Skeletal muscle satellite cell (primary cell): ENCODE data around the gene PITPNM1.
"Not testable (repeated sequence)": the region's sequence is repeated elsewhere in the genome, so short reads cannot be mapped to it uniquely, and the experiment has no call there.

ENCODE experiments used
- H3K27me3 ChIP-seq: 2 replicates; pipeline ENCODE4 v1.7.0; 2013; ENCODE audit warnings: low read length; ENCODE audit not compliant: control insufficient read depth, insufficient read depth
- H3K36me3 ChIP-seq: 2 replicates; pipeline ENCODE4 v1.7.0; 2013; ENCODE audit warnings: mild to moderate bottlenecking, control low read depth, low read length; ENCODE audit not compliant: insufficient read depth
- H3K4me1 ChIP-seq: 2 replicates; pipeline ENCODE4 v1.7.0; 2013; ENCODE audit warnings: low read length; ENCODE audit not compliant: control insufficient read depth, insufficient read depth
- H3K4me2 ChIP-seq: 2 replicates; pipeline ENCODE4 v1.7.0; 2013; ENCODE audit warnings: mild to moderate bottlenecking, low read length
- H3K4me3 ChIP-seq: 2 replicates; pipeline ENCODE4 v1.7.0; 2013; ENCODE audit warnings: low read length
- H3K9ac ChIP-seq: 2 replicates; pipeline ENCODE4 v1.7.0; 2013; ENCODE audit warnings: mild to moderate bottlenecking, low read depth, low read length, moderate library complexity
- H3K9me3 ChIP-seq: replicated peaks from 2 replicates; pipeline ENCODE4 v1.7.0; 2013; ENCODE audit warnings: mild to moderate bottlenecking, control low read depth, low read length

The PITPNM1 gene

DNA sequence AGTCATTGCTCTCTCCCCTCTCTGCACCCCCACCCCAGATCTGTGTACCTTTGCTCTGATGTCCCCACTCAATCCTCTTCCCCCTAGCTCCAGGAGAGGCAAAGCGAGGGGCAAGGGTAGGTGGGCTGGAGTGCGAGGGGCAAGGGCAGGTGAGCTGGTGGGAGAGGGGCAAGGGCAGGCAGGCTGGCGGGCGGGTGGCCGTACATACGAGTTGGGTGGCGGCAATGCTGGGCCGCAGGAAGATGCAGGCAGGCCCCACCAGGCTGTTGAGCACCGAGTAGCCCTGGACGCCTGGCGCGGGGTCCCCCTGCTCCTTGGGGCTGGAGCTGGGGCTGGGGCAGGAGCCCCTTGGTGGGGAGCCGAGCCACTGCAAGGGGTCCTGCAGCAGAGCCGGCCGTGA is 17.2 kb upstream of the PITPNM1 start:
- Histone ChIP-seq H3K27me3 (peaks cover 51% of the 10 kb centered on the region), H3K9ac (no peak overlapping the region)

DNA sequence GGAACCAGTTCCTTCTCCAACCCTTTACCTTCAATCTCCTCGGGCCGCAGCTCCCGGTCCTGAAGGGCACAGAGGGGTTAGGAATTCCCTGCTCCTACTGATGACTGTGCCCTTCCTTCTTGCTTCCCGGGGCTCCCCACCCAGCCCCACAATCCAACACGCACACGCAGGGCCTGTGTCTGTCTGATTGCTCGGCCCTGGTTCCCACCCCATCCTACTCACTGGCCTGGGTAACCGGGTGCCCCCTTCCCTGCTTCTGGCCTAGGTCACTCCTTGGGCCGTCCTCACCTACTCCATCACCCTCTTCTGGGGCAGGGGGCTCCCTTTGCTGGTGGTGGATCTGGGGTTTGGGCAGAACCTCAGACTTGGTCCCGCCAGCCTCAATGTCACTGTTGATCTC is 16.8 kb upstream of the PITPNM1 start:
- no peak overlapping the region for H3K4me2 ChIP-seq
- no peak overlapping the region for H3K4me3 ChIP-seq
- no peak overlapping the region for H3K9ac ChIP-seq
- peaks cover 52% of the 10 kb centered on the region for H3K27me3 ChIP-seq
- H3K36me3 ChIP-seq = no peaks in the 10 kb centered on the region
- no peaks in the 10 kb centered on the region for H3K4me1 ChIP-seq
- no peaks in the 10 kb centered on the region for H3K9me3 ChIP-seq

More for the DNA sequence above, 17.2 kb upstream of the PITPNM1 start:
- Histone ChIP-seq H3K9me3 (no peaks in the 10 kb centered on the region), H3K4me1 (no peaks in the 10 kb centered on the region), H3K4me2 (no peak overlapping the region), H3K36me3 (no peaks in the 10 kb centered on the region), H3K4me3 (no peak overlapping the region)

- Histone ChIP-seq H3K36me3 (no peaks in the 10 kb centered on the region), H3K4me2 (no peak overlapping the region), H3K4me1 (no peaks in the 10 kb centered on the region), H3K9me3 (no peaks in the 10 kb centered on the region), H3K4me3 (no peak overlapping the region), H3K9ac (no peak overlapping the region), H3K27me3 (peaks cover 54% of the 10 kb centered on the region)
Measured at GRCh38 chr11:67520856-67521824, 16.0 kb upstream of the PITPNM1 start.

DNA sequence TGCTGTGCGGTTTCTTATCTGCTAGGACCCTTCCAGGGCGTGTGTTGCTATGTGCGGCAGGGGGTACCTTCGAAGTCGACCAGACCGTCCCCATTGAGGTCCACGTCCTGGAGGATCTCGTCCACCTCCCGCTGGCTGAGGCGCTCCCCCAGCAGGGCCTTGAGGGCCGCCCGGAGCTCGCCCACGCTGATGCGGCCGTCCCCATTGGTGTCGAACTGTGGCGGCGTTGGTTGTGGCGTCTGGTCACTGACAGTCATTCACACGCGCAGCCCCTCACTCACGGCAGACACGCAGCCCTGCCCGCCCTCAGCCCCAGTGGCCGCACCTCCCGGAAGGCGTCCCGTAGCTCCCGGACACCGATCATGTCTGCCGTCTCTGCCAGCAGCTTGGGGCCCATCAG is 14.6 kb upstream of the PITPNM1 start:
- Histone ChIP-seq H3K36me3 (no peaks in the 10 kb centered on the region), H3K9ac (no peak overlapping the region), H3K9me3 (no peaks in the 10 kb centered on the region), H3K4me1 (no peaks in the 10 kb centered on the region), H3K4me2 (no peak overlapping the region), H3K4me3 (no peak overlapping the region), H3K27me3 (peaks cover 51% of the 10 kb centered on the region)

- Histone ChIP-seq H3K27me3 (peaks cover 42% of the 10 kb centered on the region), H3K9ac (no peak overlapping the region), H3K4me3 (no peak overlapping the region), H3K9me3 (no peaks in the 10 kb centered on the region), H3K4me2 (no peak overlapping the region), H3K36me3 (no peaks in the 10 kb centered on the region), H3K4me1 (no peaks in the 10 kb centered on the region)
Measured at GRCh38 chr11:67517784-67518552, 12.8 kb upstream of the PITPNM1 start.

- no peak overlapping the region for H3K4me3 ChIP-seq
- H3K4me2 ChIP-seq = no peak overlapping the region
- H3K9me3 ChIP-seq = no peaks in the 10 kb centered on the region
- H3K36me3 ChIP-seq = no peaks in the 10 kb centered on the region
- H3K9ac ChIP-seq = no peak overlapping the region
- H3K4me1 ChIP-seq = no peaks in the 10 kb centered on the region
- H3K27me3 ChIP-seq = peaks cover 36% of the 10 kb centered on the region
Measured at GRCh38 chr11:67516806-67517205, 11.6 kb upstream of the PITPNM1 start.

DNA sequence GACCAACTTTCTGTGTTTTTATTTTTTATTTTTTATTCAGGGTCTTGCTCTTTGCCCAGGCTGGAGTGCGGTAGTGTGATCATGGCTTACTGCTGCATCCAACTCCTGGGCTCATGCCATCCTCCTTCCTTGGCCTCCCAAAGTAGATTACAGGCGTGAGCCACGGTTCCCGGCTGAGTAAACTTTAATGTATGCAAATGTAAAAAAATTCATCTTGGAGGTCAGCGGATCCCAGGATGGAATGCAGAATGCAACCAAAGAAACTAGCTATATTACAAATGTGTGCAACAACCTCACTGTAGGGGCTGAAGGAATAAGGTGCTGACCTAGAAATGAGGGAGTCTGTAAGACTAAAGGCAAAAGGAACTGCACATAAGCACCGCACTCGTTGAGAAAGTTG is 9.0 kb upstream of the PITPNM1 start:
- H3K27me3 ChIP-seq = peaks cover 28% of the 10 kb centered on the region
- no peaks in the 10 kb centered on the region for H3K9me3 ChIP-seq
- H3K36me3 ChIP-seq = no peaks in the 10 kb centered on the region
- H3K4me1 ChIP-seq = no peaks in the 10 kb centered on the region
- H3K4me2 ChIP-seq = no peak overlapping the region
- no peak overlapping the region for H3K4me3 ChIP-seq
- no peak overlapping the region for H3K9ac ChIP-seq

GRCh38 chr11:67511558-67511957 is 6.4 kb upstream of the PITPNM1 start:
- peaks cover 14% of the 10 kb centered on the region for H3K4me1 ChIP-seq
- peaks cover 12% of the 10 kb centered on the region for H3K27me3 ChIP-seq
- H3K36me3 ChIP-seq, H3K4me2 ChIP-seq, H3K9me3 ChIP-seq, H3K9ac ChIP-seq, H3K4me3 ChIP-seq: not testable (repeated sequence)

DNA sequence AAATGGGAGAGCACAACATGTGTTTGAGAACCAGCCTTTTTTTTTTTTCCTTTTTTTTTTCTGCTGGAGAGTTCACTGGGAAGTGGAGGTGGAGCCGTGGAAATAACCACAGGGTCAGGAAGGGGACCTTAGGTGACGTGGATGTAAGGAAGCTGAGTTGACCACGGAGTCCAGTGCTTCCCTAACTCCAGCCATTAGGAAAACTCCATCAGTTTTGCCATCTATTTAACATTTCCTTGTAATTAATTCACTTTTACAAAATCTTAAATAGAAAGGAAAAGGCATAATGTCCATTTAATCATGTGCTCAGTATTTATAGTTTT is 4.8 kb upstream of the PITPNM1 start:
- H3K9ac ChIP-seq = no peak overlapping the region
- no peak overlapping the region for H3K4me2 ChIP-seq
- no peaks in the 10 kb centered on the region for H3K36me3 ChIP-seq

DNA sequence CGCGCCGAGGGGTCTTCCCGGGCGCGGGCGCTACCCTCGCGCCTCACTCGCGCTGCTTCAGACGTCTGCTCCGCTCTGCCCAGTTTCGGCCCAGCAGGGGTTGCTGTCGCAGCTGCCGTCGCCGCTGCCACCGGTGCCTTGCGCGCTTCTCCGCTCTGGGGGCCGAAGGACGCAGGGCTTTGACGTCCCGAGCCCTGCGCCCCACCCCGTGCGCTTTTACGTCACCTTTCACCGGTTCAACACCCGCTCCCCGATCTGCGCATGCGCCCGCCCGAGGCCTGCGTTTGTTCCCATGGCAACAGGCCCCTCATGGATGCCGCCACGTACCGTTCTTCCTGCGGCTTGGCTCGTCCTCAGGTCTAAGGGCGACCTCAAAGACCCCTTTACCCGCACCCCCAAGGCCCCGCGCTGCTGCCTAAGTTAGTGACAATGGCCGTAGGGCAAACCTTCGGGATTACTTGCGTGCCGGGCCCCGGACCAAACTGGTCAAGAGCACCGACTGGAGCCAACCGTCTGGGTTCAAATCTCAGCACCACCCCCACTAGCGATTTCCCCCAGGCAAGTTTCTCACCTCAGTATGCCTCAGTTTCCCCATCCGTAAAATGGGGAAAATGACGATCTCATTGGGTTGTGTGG is 3.4 kb upstream of the PITPNM1 start:
- H3K36me3 ChIP-seq = no peaks in the 10 kb centered on the region
- peak overlapping the region; percentile 84 for H3K9ac ChIP-seq
- H3K4me2 ChIP-seq = peak overlapping the region; percentile 88
- H3K9me3 ChIP-seq = no peaks in the 10 kb centered on the region
- no peaks in the 10 kb centered on the region for H3K27me3 ChIP-seq
- peaks cover 26% of the 10 kb centered on the region for H3K4me1 ChIP-seq
- peak overlapping the region; percentile 91 for H3K4me3 ChIP-seq

More for the DNA sequence above, 4.8 kb upstream of the PITPNM1 start:
- H3K9me3 ChIP-seq = no peaks in the 10 kb centered on the region
- H3K4me1 ChIP-seq = peaks cover 21% of the 10 kb centered on the region
- H3K27me3 ChIP-seq = peaks cover 6% of the 10 kb centered on the region
- H3K4me3 ChIP-seq = no peak overlapping the region

DNA sequence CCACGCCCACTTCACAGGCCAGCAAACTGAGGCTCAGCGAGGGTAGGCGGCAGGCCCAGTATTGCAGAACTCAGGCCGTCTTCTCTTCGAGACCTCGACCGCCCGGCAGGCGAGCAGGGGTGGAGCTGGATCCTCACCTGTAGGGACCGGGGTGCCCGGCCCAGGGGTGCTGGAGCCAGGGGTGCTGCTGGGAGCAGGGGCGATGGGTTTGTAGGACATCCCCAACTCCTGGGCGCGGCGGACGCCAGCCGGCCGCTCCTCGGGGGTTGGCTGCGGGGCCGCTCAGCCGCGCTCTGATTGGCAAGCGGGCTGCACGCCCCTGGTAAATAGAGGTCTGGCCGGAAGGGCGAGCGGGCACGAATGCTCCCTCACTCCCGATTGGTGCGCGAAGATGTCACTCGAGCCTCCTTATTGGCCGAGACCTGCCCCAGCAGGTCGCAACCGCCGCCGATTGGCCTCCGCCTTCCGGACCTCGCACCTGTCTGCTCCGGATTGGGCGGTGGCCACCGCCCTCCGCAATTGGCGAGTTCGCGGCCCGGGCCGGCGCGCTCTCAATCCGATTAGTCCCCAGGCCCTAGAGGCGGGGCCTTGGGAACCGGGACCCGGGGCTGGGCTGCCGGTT is 2.8 kb upstream of the PITPNM1 start, which contains the start of gene CDK2AP2:
TSS of gene CDK2AP2 (minus strand) at position 299 of the 622 bp plus-strand sequence. CDS start at position 219, 80 bp downstream.
- no peaks in the 10 kb centered on the region for H3K9me3 ChIP-seq
- H3K4me3 ChIP-seq = peak within 1 kb of the TSS; percentile 91
- H3K4me2 ChIP-seq = peak within 1 kb of the TSS; percentile 88
- H3K9ac ChIP-seq = peak within 1 kb of the TSS; percentile 84
- no peaks in the 10 kb centered on the region for H3K36me3 ChIP-seq
- no peaks in the 10 kb centered on the region for H3K27me3 ChIP-seq
- H3K4me1 ChIP-seq = peaks cover 27% of the 10 kb centered on the region
